Right cardiac atrium (tissue), 5 donors: ENCODE data around the gene GCDH. TPM values are rescaled to one million over a fixed set of nuclear protein-coding genes. Genes with fewer than 3 reads are reported as not detected.
A peak's percentile ranks its signal among the peaks of the same experiment; 100 is the strongest.

Experiments used
- ATAC-seq, 2 donors: fragments of 200-7000 bp; cut with Tn5 transposase; one replicate each; pipeline versions ENCODE4 v1.8.0 to v1.9.1; 2020; ENCODE audit warnings: moderate library complexity in 2 of 2, mild to moderate bottlenecking in 1 of 2
- DNase-seq, 3 donors: peaks; one replicate each; pipeline ENCODE4 v3.0.0-alpha.2; 2020
- H3K27ac ChIP-seq: one replicate; pipeline ENCODE4 v1.5.1; 2013; ENCODE audit warnings: mild to moderate bottlenecking, low read length, control low read depth, moderate library complexity
- H3K27me3 ChIP-seq: one replicate; pipeline ENCODE4 v1.6.1; 2013; ENCODE audit not compliant: control insufficient read depth, insufficient read depth
- H3K4me1 ChIP-seq: one replicate; pipeline ENCODE4 v1.6.1; 2013; ENCODE audit warnings: low read length; ENCODE audit not compliant: control insufficient read depth, insufficient read depth
- H3K4me3 ChIP-seq: one replicate; pipeline ENCODE4 v1.5.1; 2013; ENCODE audit warnings: low read length, control low read depth
- H3K9me3 ChIP-seq: one replicate; pipeline ENCODE4 v1.6.1; 2013; ENCODE audit warnings: low read length; ENCODE audit not compliant: control insufficient read depth
- WGBS: extraction: QIAGEN DNeasy Blood & Tissue Kit; methylation state at CpG from one replicate; pipeline ENCODE4 v1.1.7; 2013; 5-methylcytosine and 5-hydroxymethylcytosine counted together
- intact Hi-C, 4 donors: fragments of 100-400 bp; cut with DNase I; formaldehyde crosslinking; loops; one replicate each; pipeline versions ENCODE4 v1.11.0 to v1.14.0; 2022 to 2023
- polyA plus RNA-seq: library from polyadenylated mRNA; stranded (reverse); fragments of 200-250 nt; gene quantifications from one replicate; pipeline ENCODE4 v1.2.3, GENCODE V29; 2013
- total RNA-seq, 4 donors: library from RNA; stranded (reverse); fragmentation: NEBNext Ultra II Directional; extraction: Animal tissue kit (Norgen Biotek cat#: 25700); gene quantifications; one replicate each; pipeline ENCODE4 v1.2.1, GENCODE V29; 2021
- donor health status: healthy with polysubstance abuse.
- donor health status: DM: no; HTN: yes; CAD: no.
- donor health status: DM: no; HTN: no; CAD: no.
- donor health status: DM: no; HTN: yes; CAD: no; lungs with severe emphysema.
- donor health status: DM: yes; HTN: yes; CAD: no.

The GCDH gene
- total and polyA plus RNA-seq, 5 donors, result 22.7 to 38.2 (median 26.1) TPM

GRCh38 chr19:12935071-12935470, 44.1 kb downstream of the GCDH start:
- Histone ChIP-seq H3K27ac (no peak overlapping the region), H3K27me3 (no peaks in the 10 kb centered on the region), H3K9me3 (no peaks in the 10 kb centered on the region), H3K4me1 (peaks cover 10% of the 10 kb centered on the region), H3K4me3 (no peak overlapping the region)
- intact Hi-C loops, result no loop called here
- DNase-seq (peak in 1 of 3 donors; percentile 9), ATAC-seq (no peak)
- WGBS, result 91% methylated on average over 10 of the region's 10 CpGs

DNA sequence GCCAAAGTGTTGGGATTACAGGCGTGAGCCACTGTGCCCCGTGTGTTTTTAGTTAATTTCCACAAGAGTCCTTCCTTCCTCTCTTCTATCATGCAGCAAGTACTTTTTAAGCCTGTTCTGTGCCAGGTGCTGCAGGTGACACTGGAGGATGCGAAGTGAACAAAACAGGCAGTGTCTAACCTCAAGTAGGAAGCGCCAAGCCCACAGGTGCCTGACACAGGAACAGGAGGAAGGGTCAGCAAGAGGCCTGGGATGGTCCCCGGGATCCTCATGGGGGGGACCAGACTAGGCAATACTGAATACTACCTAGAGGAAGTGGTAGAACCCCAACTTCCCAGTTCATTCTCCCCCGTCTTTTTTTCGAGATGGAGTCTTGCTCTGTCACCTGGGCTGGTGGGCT, 45.6 kb downstream of the GCDH start:
- H3K4me1 ChIP-seq, result peaks cover 16% of the 10 kb centered on the region
- ATAC-seq, result no peak
- H3K9me3 ChIP-seq, result no peaks in the 10 kb centered on the region
- no peaks in the 10 kb centered on the region for H3K27me3 ChIP-seq
- WGBS, result 71% methylated on average over 7 of the region's 7 CpGs
- DNase-seq, result peak in 1 of 3 donors; percentile 43
- H3K4me3 ChIP-seq, result no peak overlapping the region
- no peak overlapping the region for H3K27ac ChIP-seq
- intact Hi-C loops, result no loop called here

DNA sequence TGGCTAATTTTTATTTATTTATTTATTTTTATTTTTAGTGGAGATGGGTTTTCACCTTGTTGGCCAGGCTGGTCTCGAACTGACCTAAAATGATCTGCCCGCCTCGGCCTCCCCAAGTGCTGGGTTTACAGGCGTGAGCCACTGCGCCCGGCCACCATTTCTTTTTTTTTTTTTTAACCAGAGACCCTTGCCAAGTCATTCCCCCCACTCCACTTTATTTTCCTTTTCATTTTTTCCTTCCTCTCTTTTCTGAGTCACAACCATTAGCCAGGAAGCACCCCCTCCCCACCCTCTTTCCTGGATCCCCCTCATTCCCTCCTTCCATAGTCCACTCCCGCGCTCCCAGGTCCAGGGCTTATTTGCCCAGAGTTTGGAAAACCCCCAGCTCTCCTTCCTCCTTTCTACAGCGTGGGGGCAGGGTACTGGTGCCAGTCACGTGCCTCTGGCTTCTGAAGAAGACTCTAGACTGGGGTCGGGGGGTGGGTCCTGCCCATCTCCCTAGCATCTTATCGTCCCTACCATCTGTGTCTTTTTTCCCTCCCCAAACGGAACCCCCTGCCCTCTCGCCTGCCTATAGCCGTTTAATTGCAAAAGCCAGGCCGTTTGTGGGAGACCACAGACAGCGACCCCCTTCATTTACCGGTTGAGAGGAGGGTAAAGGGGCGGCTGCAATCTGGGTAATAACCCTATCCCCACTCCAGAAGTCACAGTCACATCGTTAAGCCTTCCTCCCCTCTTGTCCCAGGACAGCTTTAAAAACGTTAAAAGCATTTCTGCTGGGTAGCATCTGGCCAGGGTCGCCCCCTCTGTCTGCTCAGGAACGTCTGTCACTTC, 46.4 kb downstream of the GCDH start:
- WGBS, result 20% methylated on average over 23 of the region's 23 CpGs
- H3K4me3 ChIP-seq, result peak overlapping the region; percentile 42
- intact Hi-C loops, result no loop called here
- no peak overlapping the region for H3K27ac ChIP-seq
- H3K4me1 ChIP-seq, result peaks cover 16% of the 10 kb centered on the region
- DNase-seq (no peak), ATAC-seq (no peak)
- no peaks in the 10 kb centered on the region for H3K9me3 ChIP-seq
- no peaks in the 10 kb centered on the region for H3K27me3 ChIP-seq

- Histone ChIP-seq H3K27me3 (no peaks in the 10 kb centered on the region), H3K4me3 (peak within 1 kb of the TSS; percentile 73), H3K9me3 (no peaks in the 10 kb centered on the region), H3K27ac (peak within 1 kb of the TSS; percentile 83), H3K4me1 (peaks cover 10% of the 10 kb centered on the region)
- intact Hi-C loops, result no loop called here
- ATAC-seq (peak; percentile 95 to 96), DNase-seq (peak; percentile 99 to 100 (median 100))
- under 1% methylated on average over 63 of the region's 63 CpGs for WGBS
These were observed 47.2 kb downstream of the GCDH start, which contains the start of gene CALR for GRCh38 chr19:12937927-12938778. Gene CALR, plus strand, starts transcription at chr19:12938609. Its CDS starts 71 bp downstream, at chr19:12938680.

DNA sequence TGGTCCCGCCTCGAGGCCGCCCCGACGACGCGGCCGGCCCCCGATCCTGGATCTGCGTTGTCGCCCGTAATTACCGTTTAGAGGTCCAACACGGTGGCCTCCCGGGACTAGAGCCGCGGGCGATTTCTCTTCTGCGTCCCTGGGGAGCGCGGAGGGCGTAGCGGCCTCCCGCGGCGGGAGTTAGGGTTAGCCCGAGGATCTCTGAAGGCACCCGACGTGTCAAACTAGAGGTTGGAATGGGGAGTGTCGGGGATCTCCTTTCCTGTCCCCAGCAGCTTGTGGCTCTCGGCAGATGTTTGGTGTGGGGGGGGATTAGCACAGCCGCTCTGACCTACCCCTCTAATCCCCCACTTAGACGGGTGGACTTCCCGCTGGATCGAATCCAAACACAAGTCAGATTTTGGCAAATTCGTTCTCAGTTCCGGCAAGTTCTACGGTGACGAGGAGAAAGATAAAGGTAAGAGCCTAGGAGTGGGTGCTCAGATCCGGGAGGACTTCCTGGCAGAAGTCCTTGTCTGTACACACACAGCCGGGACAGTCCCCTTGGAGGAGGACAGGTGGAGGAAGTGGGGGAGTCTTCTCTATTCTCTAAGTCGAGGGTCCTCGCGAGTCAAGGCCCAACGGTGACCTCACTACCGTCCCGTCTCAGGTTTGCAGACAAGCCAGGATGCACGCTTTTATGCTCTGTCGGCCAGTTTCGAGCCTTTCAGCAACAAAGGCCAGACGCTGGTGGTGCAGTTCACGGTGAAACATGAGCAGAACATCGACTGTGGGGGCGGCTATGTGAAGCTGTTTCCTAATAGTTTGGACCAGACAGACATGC, 48.0 kb downstream of the GCDH start:
- Histone ChIP-seq H3K9me3 (no peaks in the 10 kb centered on the region), H3K27me3 (no peaks in the 10 kb centered on the region), H3K4me1 (peaks cover 10% of the 10 kb centered on the region), H3K4me3 (peak overlapping the region; percentile 73), H3K27ac (peak overlapping the region; percentile 83)
- under 1% methylated on average over 54 of the region's 54 CpGs for WGBS
- intact Hi-C loops, result no loop called here
- peak; percentile 5 to 18 for ATAC-seq
- DNase-seq, result peak in 1 of 3 donors; percentile 48

- peaks cover 10% of the 10 kb centered on the region for H3K4me1 ChIP-seq
- intact Hi-C loops, result no loop called here
- no peaks in the 10 kb centered on the region for H3K9me3 ChIP-seq
- H3K4me3 ChIP-seq, result peak overlapping the region; percentile 73
- 50% methylated on average over 10 of the region's 10 CpGs for WGBS
- no peak overlapping the region for H3K27ac ChIP-seq
- no peak for ATAC-seq
- no peaks in the 10 kb centered on the region for H3K27me3 ChIP-seq
- DNase-seq, result peak in 1 of 3 donors; percentile 54
These were observed 49.0 kb downstream of the GCDH start for GRCh38 chr19:12939975-12940423.

DNA sequence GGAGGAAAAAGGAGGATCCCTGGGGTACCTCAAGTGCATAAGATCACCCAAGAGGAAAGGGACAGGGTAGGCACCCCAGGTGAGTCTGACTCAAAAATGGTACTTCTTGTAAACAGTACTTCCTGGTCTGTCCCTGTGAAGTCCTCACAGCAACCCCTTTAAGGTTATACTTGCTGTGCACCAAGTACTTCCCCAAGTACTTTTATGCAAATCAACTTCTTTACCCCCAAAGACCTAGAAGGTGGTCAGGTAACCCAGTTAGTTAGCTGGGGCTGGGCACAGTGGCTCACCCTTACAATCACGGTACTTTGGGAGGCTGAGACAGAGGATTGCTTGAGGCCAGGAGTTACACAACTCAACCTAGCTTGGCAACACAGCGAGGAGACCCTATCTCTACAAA, 49.9 kb downstream of the GCDH start:
- intact Hi-C loops, result no loop called here
- no peaks in the 10 kb centered on the region for H3K27me3 ChIP-seq
- H3K4me3 ChIP-seq, result no peak overlapping the region
- WGBS, result 65% methylated on average over 2 of the region's 2 CpGs
- ATAC-seq (no peak), DNase-seq (no peak)
- H3K9me3 ChIP-seq, result no peaks in the 10 kb centered on the region
- H3K27ac ChIP-seq, result no peak overlapping the region
- peaks cover 10% of the 10 kb centered on the region for H3K4me1 ChIP-seq

DNA sequence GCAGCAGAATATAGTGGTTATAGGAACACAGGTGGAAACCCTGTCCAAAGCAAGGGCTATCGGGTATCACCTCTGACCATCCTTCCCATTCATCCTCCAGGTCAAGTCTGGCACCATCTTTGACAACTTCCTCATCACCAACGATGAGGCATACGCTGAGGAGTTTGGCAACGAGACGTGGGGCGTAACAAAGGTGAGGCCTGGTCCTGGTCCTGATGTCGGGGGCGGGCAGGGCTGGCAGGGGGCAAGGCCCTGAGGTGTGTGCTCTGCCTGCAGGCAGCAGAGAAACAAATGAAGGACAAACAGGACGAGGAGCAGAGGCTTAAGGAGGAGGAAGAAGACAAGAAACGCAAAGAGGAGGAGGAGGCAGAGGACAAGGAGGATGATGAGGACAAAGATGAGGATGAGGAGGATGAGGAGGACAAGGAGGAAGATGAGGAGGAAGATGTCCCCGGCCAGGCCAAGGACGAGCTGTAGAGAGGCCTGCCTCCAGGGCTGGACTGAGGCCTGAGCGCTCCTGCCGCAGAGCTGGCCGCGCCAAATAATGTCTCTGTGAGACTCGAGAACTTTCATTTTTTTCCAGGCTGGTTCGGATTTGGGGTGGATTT, 52.6 kb downstream of the GCDH start:
- intact Hi-C loops, result no loop called here
- ATAC-seq, result no peak
- Histone ChIP-seq H3K4me3 (no peak overlapping the region), H3K9me3 (no peaks in the 10 kb centered on the region), H3K4me1 (peaks cover 9% of the 10 kb centered on the region), H3K27ac (no peak overlapping the region), H3K27me3 (no peaks in the 10 kb centered on the region)
- peak in 1 of 3 donors; percentile 35 for DNase-seq
- WGBS, result 75% methylated on average over 18 of the region's 18 CpGs

DNA sequence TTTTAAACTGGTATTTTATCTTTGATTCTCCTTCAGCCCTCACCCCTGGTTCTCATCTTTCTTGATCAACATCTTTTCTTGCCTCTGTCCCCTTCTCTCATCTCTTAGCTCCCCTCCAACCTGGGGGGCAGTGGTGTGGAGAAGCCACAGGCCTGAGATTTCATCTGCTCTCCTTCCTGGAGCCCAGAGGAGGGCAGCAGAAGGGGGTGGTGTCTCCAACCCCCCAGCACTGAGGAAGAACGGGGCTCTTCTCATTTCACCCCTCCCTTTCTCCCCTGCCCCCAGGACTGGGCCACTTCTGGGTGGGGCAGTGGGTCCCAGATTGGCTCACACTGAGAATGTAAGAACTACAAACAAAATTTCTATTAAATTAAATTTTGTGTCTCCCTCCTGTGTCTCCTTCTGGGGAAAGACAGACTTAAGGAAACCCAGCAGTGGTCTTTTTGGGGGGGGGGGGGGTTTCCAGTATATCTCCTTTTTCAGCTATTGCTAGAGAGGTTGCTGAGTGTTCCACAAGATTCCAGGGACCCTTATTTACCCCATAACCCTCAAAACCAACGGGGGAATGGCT, 53.2 kb downstream of the GCDH start:
- Histone ChIP-seq H3K4me3 (no peak overlapping the region), H3K27me3 (no peaks in the 10 kb centered on the region), H3K4me1 (peaks cover 9% of the 10 kb centered on the region), H3K27ac (no peak overlapping the region), H3K9me3 (no peaks in the 10 kb centered on the region)
- peak in 1 of 3 donors; percentile 15 for DNase-seq
- WGBS, result 61% methylated on average over 2 of the region's 2 CpGs
- ATAC-seq, result no peak
- intact Hi-C loops, result no loop called here
